Activated T-helper 9 cell treated with anti-CD3 and anti-CD28 coated beads, Interleukin-2, amount 50 U/mL, for 16 hours (primary cell): ENCODE data around the gene ZNF683.
"Not testable (repeated sequence)": the region's sequence is repeated elsewhere in the genome, so short reads cannot be mapped to it uniquely, and the experiment has no call there.

Experiments used
- DNase-seq: peaks from one replicate; pipeline ENCODE4 v3.0.0-alpha.2; 2020; ENCODE audit warnings: low read depth

Gene ZNF683

GRCh38 chr1:26385063-26385462 lies 12.5 kb upstream of the ZNF683 start:
- not testable (repeated sequence) for DNase-seq

GRCh38 chr1:26384076-26384475 lies 11.5 kb upstream of the ZNF683 start:
- DNase-seq = no peak

GRCh38 chr1:26378879-26379251 lies 6.3 kb upstream of the ZNF683 start:
- no peak for DNase-seq

GRCh38 chr1:26378088-26378878 lies 5.7 kb upstream of the ZNF683 start:
- DNase-seq = peak; percentile 60

GRCh38 chr1:26376050-26376449 lies 3.5 kb upstream of the ZNF683 start:
- DNase-seq = no peak

GRCh38 chr1:26375081-26375480 lies 2.5 kb upstream of the ZNF683 start:
- no peak for DNase-seq

- not testable (repeated sequence) for DNase-seq
Observed at GRCh38 chr1:26374361-26374760, 1.8 kb upstream of the ZNF683 start.

GRCh38 chr1:26373789-26374188 lies 1.2 kb upstream of the ZNF683 start:
- DNase-seq = no peak

GRCh38 chr1:26373281-26373680 lies 731 bp upstream of the ZNF683 start:
- DNase-seq = no peak

GRCh38 chr1:26372039-26372438 lies 511 bp downstream of the ZNF683 start:
- DNase-seq = no peak

GRCh38 chr1:26370591-26371382 lies 1.8 kb downstream of the ZNF683 start:
- no peak for DNase-seq

GRCh38 chr1:26368486-26368885 lies 4.1 kb downstream of the ZNF683 start:
- no peak for DNase-seq

GRCh38 chr1:26368006-26368405 lies 4.5 kb downstream of the ZNF683 start:
- DNase-seq = no peak

GRCh38 chr1:26367441-26367840 lies 5.1 kb downstream of the ZNF683 start:
- DNase-seq = no peak

GRCh38 chr1:26364956-26365355 lies 7.6 kb downstream of the ZNF683 start:
- no peak for DNase-seq

- DNase-seq = peak; percentile 74
Observed at GRCh38 chr1:26363549-26364448, 8.8 kb downstream of the ZNF683 start.

- DNase-seq = no peak
Observed at GRCh38 chr1:26362331-26362730, 10.2 kb downstream of the ZNF683 start.

GRCh38 chr1:26361605-26362122 lies 10.9 kb downstream of the ZNF683 start:
- no peak for DNase-seq

GRCh38 chr1:26360807-26361604 lies 11.5 kb downstream of the ZNF683 start:
- no peak for DNase-seq

- DNase-seq = peak; percentile 35
Observed at GRCh38 chr1:26359981-26360806, 12.4 kb downstream of the ZNF683 start.
